G401.6 (cell line): ENCODE data around the gene TSSK3.

ENCODE experiments used
- FAIRE-seq: peaks from 2 replicates; lab custom pipeline; 2012; peaks lifted over from hg19 to GRCh38; lab: Jason Lieb, UNC

TSSK3 gene, protein sequence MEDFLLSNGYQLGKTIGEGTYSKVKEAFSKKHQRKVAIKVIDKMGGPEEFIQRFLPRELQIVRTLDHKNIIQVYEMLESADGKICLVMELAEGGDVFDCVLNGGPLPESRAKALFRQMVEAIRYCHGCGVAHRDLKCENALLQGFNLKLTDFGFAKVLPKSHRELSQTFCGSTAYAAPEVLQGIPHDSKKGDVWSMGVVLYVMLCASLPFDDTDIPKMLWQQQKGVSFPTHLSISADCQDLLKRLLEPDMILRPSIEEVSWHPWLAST

GRCh38 chr1:32362474-32363313 lies at the start of gene TSSK3, which contains the start of gene FAM229A:
TSSK3 (plus strand) TSS chr1:32362539; CDS start chr1:32362702, 163 bp downstream.
FAM229A (minus strand) TSS chr1:32362485; CDS start chr1:32362091, 394 bp downstream.
- no peak for FAIRE-seq

DNA sequence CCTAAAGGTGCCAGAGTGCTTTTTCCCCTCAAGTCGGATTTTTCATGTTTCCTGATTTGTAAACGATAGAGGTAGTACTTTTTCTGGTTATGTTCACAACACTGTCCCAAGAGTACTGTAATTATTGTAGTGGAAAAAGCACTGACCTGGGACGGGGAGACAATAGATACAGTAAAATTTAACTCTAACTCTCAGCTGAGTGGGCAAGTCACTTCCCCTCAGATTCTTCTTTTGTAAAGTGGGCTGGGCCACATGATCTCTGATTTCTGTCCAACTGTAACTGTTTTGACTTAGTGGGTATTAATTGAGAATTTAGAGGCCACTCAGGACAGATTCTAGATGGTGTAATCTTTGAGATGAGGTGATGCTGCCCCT lies 45.4 kb upstream of the TSSK3 start:
- FAIRE-seq: no peak

- no peak for FAIRE-seq
Measured at GRCh38 chr1:32318127-32318869, 44.0 kb upstream of the TSSK3 start.

DNA sequence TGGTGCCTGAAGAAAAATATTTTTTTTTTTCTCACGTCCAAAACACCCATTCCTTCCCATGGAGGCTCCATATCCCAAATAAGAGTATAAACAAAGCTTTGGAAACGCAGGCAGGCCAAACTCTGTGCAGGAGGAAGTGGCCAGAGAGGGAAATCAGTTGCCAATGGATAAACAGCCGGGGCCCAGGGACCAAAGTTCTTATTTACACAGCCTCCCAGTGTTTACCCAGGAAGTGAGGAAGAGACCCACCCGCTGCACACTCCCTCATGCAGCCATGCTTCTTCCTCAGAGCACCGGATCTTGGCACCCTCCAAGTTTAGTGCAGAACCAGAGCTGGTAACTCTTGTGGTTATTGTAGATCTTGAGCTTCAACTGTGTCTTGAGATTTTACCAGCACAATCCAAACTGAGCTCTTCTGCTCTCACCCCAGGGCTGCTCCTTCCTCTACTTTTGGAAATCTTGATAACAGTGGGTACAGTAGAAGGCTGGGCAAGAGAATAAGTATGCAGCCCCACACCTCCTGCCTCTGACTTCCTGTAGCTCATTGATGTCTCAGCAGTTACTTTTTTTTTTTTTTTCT lies 40.5 kb upstream of the TSSK3 start:
- no peak for FAIRE-seq

- FAIRE-seq: no peak
Measured at GRCh38 chr1:32327204-32327603, 35.1 kb upstream of the TSSK3 start.

DNA sequence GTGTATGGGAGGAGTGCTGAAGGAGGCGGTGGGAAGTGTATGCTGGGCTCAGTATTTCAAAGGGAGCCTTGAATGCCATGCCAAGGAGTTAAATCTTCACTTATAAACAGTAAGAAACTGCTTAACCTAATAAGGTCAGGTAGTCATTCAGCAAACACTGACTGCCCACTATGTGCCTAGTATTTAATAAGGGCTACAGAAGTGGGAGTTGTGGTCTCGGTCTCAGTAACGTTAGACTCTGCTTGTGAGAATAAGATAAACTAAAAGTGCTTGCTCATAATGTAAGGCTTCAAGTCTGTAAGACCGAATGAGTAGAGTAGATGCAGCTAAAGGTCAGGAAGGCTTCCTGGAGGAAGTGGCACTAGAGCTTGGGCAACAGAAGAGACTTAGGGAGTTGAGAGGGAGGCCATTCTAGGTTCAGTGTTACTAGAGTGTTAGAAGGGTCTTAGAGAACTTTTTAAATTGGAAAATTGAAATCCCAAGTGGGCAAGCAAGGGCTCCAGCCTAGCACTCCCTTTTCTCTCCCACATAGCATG lies 32.3 kb upstream of the TSSK3 start:
- no peak for FAIRE-seq

- FAIRE-seq: no peak
Measured at GRCh38 chr1:32330558-32331151, 31.7 kb upstream of the TSSK3 start.

DNA sequence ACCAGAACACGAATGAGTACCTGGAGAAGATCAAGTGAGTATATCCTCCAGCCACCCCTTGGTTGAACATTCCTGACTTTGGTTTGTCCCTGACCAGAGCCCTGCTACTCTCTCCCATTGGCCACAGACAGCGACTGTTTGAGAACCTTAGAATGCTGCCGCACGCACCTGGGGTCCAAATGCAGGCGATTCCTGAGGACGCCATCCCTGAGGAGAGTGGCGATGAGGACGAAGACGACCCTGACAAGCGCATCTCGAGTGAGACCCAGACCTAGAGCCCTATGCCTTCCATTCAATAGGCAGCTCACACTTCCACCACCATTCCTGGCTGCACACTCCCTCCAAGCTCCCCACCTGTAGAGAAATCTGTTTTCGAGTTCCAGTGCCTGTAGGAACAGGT lies 30.8 kb upstream of the TSSK3 start:
- FAIRE-seq: no peak

DNA sequence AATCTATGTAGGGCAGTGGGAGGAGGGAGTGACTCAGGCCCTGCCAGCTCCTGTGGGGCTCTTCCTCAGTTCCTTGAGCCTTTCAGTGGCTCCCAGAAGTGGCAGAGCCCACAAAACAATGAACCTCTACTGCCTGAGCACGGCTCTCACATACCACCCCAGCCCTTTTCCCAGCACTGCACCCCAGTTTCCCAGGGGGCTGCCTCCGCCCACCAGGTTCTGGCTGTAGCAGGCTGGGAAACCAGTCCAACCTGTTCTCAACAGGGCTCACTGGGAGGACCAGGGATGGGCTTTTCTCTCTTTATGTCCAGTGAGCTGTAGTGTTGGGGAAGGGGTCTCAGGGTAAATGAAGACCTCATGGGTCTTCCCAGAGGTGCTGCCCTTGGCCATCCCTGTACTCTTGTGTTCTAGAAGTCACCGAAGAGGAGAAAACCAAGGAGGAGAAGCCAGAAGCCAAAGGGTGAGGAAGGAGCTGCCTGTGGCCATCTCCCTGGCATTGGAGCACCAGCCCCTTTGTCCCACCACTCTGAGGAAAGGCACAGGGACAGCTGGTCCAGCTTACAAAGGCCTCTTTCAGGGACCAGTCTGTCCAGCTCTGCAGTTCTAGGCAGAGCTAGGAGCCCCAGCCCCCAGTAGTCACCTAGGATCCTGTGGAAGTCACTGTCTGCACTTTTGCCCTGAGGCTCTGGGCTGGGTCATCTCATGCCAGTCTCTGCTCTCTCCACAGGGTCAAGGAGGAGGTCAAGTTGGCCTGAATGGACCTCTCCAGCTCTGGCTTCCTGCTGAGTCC lies 29.9 kb upstream of the TSSK3 start:
- no peak for FAIRE-seq

DNA sequence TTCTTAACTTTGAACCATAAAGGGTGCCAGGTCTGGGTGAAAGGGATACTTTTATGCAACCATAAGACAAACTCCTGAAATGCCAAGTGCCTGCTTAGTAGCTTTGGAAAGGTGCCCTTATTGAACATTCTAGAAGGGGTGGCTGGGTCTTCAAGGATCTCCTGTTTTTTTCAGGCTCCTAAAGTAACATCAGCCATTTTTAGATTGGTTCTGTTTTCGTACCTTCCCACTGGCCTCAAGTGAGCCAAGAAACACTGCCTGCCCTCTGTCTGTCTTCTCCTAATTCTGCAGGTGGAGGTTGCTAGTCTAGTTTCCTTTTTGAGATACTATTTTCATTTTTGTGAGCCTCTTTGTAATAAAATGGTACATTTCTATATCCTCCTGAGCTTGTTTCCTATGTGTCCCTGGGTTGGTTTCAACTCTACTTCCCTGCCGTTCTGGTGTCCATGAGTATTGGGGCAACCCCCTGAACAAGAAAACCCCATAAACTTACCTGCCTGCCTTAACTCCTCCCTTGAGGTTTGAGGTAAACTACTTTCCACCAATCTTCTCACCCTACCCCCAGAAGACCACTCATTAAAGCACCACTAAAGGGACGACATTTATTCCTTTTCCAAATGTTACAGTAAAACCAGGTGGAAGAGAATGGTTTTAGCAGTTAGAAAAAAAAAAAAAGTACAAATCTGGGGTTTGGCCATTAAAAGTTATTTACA lies 28.9 kb upstream of the TSSK3 start:
- no peak for FAIRE-seq

DNA sequence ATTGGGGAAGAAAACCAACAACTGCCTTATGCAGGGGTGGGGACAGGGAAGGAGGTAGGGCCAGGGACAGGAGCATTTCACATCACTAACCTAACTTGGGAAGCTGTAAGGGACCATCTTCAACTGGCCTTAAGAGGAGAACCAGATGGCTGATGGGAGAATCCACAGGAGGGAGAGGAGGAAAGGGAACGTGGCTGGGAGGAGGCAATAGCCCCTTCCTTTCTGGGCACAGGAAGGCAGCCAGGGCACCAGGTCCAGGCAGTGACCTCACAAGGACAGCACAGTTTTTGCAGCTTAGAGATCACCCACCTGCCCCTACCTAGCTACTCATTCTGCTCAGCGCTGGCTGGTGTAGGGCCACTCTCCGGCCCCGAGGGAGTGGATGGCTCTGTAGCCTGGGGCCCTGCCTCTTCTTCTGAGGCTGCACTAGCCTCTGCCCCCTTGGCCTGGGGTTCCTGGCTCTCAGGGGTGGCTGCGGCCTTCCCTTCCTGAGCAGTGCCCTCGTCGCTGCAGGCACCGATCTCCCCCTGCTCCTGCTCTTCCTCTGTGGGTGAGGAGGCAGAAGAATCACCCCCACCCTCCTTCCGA lies 28.0 kb upstream of the TSSK3 start:
- no peak for FAIRE-seq

GRCh38 chr1:32334864-32335534 lies 27.3 kb upstream of the TSSK3 start:
- no peak for FAIRE-seq

DNA sequence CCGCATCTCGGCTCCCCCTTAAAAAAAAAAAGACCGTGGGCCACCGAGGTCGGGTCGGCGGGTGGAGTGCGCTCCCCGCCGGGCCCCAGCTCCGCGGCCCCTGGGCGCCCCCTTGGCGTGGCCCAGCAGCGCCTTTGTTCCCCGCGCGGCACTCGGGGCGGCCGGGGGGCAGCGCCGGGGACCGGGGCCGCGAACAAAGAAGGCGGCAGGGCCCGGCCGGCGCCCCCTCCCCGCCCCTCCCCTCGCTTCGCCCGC lies 26.9 kb upstream of the TSSK3 start:
- no peak for FAIRE-seq

DNA sequence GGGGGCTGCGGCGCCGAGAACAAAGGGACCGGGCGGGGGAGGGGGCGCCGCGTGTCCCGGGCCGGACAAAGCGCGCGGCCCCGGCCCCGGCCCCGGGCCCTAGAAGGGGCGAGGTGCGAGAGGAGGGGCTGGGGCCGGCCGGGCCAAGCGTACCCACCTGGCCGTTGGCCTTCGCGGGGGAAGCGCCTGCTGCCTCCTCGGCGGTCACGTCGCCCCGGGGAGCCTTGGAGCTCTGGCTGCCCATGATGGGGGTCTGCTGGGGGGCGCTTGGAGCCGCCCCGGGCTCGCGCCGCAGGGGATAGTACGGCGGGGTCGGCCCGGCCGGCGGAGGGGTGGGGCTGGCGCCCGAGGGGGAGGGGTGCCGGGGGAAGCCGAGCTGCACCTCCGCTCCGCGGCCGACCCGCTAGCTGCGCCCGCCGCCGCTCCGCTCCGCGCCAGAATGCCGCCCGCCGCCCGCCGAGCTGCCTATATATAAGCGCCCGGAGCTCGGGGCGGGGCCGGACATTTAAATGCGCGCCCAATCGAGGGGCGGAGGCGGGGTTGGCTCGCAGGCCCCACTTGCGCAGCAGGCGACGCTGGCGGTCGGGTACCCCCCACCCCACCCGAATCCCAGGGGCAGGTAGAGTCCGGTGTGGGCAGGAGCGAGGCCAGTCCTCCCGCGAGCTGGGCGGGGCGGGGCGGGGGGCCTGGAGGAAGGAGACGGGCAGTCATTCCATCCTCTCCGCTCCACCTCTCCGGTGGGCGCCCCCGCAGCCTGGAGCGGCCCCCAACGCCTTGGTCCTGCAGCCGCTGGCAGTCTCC lies 26.3 kb upstream of the TSSK3 start, which contains the start of gene MARCKSL1:
Gene MARCKSL1 (minus strand): TSS at position 444 of the 801 bp plus-strand sequence. CDS start 200 bp downstream, at position 244.
- FAIRE-seq: no peak

DNA sequence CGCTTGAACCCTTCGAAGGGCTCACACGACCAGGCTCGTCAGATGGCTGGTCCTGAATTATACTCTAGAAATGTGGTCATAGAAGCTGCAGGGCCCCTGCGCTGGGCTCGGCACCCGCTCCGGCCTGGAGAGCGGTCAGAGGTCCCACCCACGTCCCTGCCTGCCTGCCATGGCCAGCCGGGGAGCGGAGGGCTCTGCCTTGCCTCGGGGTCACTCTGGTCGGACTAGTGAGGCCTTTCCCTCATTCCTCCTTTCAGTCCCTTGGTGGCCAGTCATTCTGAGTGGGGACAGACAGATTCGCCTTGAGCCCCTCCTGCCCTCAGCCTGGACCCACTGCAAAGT lies 25.8 kb upstream of the TSSK3 start:
- no peak for FAIRE-seq

GRCh38 chr1:32336963-32337675 lies 25.2 kb upstream of the TSSK3 start:
- FAIRE-seq: no peak

- FAIRE-seq: no peak
Measured at GRCh38 chr1:32337855-32338636, 24.3 kb upstream of the TSSK3 start.
